NCI-H1105 treated with DMSO at 0.1 percent for 48 hours (cell line): ENCODE results near the gene LEKR1.
"Not testable (repeated sequence)": the region's sequence is repeated elsewhere in the genome, so short reads cannot be mapped to it uniquely, and the experiment has no call there.

Experiments used
- DNase-seq: peaks from one replicate; lab custom pipeline; 2025; lab: John Stamatoyannopoulos, UW

Gene LEKR1

DNA sequence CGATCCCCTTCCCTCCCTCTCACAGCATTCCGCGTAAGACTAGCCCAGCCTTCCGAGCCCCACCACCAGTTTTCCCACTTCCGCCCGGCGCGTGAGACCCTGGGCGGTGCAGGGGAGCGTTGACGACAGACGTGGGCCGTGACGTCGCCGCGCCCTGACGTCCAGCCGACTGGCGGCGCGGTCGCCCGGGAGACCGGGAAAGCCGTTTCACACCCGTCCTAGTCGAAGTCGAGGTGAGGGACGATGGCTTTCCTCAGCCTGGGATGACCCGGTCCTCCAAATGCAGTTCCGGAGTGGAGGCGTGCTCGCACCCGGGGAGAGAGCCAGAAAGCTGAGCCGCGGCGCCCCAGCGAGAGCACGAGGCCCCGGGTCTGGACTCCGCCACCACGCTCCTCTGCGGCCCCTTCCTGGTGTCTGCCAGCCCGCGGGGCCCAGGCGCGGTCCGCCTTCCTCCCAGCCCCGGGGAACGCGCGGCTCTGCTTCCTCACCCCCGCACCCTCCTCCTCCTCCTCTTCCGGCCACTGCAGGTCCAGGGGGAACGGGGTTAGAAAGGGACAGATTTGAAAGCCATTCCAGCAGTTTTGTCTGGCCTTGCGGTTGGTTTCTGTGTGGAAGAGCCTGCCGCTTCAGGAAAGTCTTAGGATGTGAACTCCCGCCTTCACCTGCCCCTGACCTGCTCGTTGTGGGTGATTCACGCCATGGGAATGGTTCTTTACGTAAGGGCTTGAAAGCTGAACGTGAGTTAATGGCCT lies at the start of gene LEKR1:
LEKR1 (plus strand) TSS at position 210 of the 752 bp plus-strand sequence. CDS start 2,977 bp downstream, outside the sequence.
- peak; percentile 92 for DNase-seq

DNA sequence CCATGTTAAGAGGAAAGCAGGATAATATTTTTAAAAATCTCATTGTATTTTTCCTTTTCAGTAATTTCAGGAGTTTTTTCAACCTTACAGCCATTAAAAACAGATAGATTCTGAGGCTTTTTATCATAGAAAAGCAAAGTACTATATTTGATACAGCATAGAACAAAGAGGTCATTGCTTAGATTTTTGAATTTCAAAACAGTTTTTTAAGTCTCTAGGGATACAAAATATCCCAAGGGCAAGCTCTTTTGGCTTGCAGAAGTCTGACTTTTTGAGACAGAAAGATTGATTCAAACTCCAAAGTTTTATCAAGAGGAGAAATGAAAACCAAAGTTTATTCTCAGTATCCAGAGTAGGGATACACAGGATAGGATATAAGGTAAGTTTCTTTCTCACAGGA lies 49.3 kb upstream of the LEKR1 start:
- no peak for DNase-seq

DNA sequence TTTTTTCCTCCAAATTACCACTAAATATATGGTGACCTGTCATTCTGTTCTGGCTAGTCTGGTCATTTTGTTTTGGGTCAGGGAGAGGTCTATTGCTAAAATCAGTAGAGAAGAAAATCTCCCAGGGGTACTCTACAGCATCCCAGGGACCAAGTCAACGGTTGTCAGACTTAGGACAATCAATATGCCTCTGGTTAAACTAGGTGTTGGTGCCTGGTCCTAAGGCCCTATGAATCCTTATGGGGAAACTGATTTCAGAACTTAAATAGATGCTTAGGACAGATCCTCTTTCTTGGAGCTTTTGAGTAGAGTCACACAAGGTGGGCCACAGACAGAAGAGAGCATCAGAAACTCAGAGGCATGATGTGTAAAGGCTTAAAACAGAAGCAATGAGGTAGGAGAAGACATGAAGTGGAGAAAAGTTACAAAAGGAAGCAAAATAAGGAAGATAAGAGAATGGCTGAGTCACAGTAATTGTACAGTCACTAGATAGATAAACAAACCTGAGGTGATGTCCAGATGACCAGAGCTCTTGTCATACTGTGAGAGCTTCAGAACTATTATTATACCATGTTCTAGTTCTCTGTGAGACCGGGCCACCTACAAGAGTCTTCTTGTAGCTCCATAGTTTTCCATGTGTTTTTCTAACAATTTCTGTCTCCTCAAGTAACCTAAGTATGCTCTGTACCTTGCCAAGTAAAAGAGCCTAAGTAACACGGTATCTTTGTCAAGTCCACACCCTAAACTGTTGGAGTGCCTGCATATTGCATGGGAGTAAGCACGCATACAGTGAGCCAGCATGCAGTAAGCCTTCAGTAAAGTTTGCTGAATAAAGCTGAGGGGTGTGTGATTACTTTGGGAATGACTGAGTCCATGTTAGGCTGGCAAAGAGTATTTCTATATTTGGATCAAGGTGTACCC lies 44.6 kb upstream of the LEKR1 start:
- DNase-seq: no peak

DNA sequence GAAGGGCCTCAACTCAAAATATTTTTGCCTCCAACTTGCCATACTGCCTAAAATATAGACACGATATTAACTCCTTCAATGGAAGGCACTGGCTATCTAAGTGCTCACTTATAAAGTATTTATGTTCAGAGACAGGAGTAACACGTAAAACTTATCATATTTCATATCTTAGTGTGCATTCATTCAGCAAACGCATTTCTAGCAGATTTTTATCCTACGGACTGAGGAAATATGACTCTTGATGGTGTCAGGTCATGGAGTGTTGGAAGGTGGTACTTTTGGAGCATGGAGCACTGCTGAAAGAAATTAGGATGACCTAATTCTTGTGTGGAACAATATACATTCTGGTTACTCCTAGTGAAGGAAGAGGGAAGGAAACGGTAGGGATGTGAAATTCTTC lies 43.8 kb upstream of the LEKR1 start:
- DNase-seq: no peak

DNA sequence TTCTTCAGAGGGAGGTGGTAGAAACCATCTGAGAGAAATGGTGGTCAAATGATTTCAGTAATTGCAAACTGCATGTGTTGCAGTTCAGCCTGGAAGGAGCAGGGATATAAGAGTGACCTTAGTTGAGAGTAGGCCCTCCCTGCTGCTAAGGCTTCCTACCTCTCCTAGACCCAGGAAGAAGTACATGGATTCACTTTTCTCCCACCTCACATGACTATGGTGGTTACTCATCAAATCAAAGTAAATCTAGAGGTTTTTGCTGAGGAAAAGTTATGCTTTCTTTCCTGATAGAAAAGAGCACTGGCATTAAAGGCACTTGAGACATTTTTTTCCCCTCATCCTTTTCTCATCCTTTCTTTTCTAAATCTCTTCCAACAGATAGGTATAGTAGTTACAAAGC lies 43.2 kb upstream of the LEKR1 start:
- DNase-seq: no peak

DNA sequence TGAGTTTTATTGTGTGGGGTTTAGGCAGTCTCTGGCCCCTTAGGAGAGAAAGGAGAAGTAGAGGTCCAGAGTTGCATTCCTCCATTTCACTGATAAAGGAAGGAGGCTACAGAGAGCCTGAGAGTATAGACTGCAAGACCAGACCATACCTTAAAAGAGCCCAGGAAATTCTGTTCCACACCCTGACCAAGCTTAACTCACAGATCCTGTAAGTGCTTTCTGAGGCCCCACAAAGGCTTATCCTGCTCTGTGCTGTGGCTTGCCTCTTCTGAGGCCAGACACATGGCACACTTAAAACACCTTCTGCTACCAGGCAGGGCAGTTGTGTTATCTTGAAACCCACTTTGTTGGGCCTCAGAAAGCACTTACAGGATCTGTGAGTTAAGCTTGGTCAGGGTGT lies 39.2 kb upstream of the LEKR1 start:
- DNase-seq: no peak

DNA sequence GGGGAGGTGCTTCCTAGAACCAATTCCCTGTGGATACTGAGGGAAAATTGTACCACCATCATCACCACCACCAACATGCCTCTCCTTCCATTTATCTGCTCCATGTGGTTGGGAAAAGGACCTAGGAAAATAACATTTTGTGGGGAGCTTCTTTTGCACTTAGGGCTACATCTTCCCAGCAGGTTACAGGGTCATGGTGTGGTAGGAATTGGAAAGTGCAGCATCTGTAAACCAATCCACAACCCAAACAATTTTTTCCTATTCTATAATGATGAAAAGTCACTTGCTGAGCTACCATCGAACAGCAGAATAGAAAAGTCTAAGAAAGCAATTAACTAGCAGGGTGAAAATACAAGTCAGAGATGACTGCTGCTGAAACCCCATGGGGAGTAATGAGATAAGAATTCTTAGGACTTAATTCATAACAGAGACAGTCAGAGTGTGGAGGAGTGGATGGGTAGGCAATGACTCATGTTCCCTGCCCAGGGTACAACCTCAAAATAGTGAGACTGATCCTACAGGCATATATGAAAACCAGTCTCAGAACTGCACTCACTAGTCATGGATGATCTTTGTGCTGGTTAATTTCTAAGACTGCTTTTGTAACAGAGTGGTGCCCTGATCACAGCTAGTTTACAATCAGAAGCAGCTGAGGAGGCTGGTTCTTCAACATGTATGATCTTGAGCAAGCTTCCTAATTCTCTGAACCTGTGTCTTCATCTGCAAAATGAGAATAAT lies 38.1 kb upstream of the LEKR1 start:
- DNase-seq: no peak

DNA sequence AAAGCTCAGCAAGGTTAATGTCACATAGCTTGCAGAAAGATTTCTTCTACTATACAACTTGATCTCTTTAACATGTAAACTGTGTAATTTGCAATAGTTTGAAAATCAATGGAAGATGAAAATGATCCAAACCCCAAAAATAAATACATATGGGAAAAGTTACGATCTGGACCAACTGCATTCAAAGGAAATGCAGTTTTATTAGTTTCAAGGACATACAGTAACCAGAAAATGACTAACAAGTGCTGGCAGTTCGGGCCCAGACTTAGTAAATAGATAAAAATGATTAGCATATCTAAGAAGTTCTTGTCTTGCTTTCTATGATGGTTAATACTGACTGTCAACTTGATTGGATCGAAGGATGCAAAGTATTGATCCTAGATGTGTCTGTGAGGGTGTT lies 37.3 kb upstream of the LEKR1 start:
- DNase-seq: no peak

DNA sequence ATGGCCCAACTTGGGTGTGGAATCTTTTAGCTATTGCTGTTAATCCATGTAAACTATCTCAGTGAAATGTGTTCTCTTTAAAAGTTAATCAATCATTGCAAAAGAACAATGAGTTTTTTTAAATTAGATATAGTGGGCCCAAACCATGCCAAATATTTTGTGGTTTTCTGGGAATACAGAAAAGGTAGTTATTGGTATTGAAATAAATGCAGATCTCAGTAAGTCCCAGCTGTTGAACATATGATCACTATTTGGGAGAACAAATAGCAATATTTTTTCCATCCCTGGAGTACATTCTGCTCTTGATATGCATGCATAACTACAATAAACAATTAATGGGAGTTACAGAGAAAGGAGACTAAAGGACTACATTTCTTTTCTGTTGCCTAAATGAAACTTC lies 36.0 kb upstream of the LEKR1 start:
- no peak for DNase-seq

DNA sequence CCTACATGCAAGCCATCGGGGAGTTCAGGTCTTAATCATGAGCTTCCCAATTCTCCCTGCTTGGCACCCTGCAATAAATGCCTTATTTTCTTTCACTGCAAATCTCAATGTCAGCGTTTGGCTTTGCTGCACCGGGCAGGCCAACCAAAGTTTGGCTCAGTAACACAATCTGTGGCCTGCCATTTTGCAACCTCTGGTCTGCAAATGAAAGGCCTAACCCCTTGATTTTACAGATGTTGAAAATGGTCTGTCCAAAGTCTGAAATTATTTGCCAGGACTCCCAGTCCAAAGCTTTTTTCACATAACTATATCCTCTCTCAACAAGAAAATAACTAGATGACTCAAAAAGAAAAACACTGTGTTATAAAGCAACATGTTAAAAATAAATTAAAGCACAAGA lies 34.0 kb upstream of the LEKR1 start:
- DNase-seq: no peak

DNA sequence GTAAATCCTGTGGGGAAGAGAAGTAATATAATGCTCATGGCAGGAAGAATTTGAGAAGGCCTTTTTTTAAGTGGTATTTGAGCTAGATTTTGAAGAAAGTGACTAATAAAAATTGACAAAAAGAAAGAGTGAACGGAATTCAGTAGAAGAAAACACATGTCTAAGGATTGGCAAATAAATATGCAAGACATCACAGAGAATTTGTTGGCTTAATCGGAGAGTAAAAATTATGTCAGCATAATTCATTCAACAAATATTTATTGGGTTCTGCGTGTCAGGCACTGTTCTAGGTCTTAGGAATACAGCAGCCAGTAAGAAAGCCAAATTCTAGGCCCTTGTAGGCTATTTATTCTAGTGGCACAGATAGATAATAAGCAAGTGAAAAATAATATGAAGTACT lies 33.6 kb upstream of the LEKR1 start:
- no peak for DNase-seq

DNA sequence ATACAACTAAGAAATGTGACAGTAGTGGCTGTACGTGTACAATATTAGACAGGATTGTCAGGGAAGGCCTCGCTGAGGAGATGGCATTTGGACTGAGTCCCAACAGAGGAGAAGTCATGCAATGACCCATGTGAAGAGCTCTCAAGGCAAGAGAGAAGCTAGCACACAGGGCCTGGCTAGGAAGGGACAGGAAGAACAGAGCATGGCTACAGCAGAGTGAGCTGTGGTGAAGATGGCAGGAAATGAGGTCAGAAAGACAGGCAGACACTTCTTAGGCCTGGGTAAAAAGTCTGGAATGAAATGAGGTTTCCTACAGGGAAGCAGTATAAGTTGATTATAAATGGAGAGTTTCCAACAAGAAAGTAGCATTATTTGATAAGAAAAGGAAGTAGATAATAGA lies 33.2 kb upstream of the LEKR1 start:
- no peak for DNase-seq

DNA sequence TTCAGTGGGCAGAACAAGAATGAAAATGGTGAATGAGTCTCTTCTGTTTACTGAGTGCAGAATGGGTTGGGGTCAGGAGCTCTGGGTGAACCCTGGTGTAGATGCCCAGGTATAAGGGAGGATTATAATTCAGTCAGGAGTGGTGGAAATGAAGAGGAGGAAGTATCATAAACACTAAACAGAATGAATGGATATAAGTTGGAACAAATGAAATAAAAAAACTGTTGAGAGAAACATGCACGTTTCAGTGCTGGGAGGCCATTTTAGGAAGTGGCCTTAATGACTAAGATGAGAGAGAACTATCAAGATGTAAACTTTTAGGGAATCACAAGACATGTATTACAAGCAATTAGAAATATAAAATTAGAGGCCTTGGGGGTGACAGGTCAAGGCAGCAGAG lies 32.8 kb upstream of the LEKR1 start:
- no peak for DNase-seq

DNA sequence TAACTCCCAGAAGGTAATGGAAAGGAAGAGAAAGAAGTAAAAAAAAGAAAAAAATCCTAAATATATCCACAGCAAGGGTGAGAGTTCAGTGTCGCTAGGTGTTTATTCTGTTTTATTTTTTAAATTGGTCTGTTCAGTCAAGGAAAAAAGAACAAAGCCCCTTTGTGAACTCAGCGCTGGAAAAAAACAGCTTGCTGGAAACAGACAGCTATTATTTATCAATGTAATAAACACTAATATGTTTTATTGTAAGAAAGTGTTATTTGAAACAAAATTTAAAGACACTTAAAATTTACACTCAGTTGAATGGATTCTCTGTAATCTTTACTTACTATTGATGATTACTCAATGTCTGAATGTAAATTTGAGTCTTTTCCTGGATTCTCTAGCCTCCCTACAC lies 32.3 kb upstream of the LEKR1 start:
- DNase-seq: no peak

DNA sequence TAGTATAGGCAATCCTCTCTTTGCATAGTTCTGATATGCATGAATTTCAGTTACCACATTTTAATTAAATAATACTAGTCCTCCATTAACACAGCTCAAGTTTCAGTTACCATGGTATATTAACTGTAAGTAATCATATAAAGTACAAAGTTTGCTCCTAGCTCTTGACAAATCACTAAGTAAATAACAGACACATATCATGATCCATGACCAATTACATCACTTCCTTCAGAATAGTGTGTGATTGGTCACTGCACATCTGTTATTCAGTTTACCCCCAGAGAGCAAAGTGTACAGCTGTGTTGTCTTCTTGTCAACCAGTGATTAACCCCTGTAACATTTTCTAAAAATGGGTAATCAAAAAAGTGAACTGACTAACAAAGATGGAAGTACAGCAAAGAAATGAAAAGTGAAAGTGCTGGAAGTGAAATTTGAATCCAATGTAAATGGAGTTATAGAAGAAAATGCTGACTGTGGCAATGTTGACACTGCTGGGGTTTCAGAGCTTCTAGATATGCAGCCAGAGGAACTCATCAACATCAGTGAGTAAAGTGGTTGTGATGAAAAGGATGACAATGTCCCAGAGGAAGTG lies 30.2 kb upstream of the LEKR1 start:
- DNase-seq: no peak

DNA sequence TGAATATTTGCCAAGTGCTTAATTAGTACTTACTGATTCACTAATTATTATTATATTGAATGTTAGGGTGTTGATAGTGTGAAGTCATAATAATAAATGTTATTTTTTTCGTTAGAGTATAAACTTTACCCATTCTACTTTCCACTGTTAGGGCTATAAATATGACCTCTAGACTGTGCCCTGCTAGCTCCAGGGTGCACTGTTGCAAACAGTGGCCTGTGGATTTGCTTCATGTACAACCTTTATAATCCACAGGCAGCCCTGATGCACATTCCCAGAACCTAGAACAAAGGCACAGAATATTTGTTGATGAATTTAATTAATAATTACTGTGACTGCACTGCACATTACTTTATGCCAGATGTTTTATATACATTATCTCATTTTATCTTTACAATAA lies 28.8 kb upstream of the LEKR1 start:
- DNase-seq: no peak

DNA sequence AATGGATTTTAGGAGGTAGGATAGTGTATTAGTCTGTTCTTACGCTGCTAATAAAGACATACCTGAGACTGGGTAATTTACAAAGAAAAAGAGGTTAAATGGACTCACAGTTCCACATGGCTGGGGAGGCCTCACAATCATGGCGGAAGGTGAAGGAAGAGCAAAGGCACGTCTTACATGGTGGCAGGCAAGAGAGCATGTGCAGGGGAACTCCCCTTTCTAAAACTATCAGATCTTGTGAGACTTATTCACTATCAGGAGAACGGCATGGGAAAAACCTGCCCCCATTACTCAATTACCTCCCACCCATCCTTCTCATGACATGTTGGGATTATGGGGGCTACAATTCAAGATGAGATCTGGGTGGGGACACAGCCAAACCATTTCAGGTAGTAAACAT lies 25.9 kb upstream of the LEKR1 start:
- not testable (repeated sequence) for DNase-seq

DNA sequence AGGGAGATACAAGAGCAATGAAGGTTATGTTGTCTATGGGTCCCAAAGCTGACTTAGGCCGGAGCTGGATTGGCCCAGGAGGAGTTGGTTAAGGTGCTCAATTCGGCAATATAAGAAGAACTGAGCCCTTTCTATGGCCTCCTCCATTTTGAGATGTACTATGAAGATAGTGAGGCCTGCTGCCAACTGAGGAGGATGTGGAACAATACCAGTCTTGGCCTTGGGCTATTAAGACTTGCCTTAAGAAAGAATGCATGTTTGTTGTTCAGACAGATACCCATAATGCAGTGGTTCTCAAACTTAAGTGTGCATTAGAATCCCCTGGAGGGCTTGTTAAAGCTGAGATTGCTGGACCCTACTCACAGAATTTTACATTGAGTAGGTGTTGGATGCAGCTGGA lies 24.4 kb upstream of the LEKR1 start:
- DNase-seq: no peak

DNA sequence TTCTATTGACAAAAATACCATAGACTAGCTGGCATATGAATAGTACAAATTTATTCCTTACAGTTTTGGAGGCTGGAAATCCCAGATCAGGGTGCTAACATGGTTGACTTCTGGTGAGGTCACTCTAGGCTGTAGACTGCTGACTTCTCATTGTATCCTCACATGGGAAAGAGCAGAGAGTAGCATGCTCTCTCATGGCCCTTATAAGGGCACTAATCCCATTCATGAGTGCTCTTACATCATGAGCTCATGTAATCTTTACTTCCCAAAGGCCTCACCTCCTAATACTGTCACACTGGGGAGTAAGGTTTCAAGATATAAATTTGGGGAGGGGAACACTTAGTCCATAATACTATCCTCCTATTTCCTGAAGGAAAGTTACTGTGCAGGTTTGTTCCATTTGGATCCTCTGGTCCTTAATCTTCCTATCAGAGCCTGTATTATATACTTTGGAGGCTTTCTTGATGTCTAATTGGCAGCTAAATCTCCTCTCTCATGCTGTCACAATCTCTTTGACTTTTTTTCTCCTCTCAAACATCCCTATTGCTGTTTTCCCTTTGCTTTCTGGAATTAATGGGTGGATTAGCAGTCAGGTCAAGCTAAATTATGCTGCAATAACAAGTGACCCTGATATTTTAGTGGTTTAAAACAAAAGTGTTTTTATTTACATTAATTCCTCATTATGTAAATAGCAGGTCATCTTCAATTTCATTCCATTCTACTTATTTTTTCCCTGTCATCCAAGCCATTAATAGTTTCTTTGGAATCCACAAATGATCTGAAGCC lies 23.1 kb upstream of the LEKR1 start:
- DNase-seq: no peak

DNA sequence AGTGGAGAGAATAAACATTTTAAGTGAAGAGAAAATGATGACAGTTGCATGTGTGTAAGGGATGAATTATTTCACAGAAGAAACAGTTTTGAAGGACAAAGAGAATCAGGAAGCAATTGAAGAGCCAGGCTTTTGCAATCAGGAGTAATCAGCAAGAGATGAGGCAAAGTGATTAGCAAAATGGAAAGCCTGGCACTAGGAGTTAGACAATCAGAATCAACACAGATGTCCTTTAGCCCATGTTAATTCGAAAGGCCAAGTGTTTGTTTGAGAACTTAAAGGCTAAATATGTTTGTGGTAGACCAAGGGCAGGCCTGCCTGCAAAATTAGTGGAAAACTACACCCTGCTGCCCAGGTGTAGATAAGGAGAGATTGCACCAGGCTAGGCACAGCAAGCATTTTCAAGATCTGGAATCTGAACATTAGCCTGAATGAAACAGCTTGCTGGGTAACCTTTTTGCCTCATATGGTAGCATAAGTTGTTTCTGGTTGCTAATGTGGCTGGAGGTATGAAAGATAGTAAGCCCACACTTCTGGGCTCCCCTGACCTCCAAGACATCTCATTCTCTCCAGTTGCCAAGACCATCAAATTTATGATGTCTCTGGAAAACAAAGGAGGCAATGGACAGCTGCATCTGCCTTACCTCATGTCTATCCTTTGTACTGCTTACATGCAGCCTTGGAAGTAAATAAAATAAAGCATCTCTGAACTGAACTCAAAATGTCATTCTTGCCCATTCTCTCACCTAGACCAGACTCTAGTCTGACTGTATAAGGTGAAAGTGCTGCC lies 22.0 kb upstream of the LEKR1 start:
- no peak for DNase-seq

DNA sequence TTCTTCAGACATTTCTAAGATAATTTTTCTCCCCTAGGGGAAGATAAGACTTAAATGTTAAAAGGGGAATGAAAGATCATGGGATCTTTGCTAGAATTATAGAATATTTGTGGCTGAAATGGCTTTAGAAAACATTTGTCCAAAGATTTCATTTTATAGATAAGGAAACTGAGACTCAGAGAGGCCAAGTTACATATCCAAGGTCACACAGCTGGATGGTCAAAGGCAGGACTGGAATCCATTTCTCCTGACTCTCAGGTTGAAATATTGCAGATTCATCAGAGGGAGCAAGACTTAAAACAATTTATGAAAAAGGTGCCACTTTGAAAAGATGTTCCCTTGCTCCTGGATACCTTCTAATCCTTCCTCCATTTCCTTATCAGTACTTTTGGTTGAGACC lies 19.5 kb upstream of the LEKR1 start:
- DNase-seq: no peak
